ENCODE measurements around the gene KIF26B.

Gene KIF26B

GRCh38 chr1:245245021-245245667, 90.4 kb downstream of the KIF26B start:
- no peak for DNase-seq

- no peak for DNase-seq
Measured at GRCh38 chr1:245246433-245246832, 91.6 kb downstream of the KIF26B start.

DNA sequence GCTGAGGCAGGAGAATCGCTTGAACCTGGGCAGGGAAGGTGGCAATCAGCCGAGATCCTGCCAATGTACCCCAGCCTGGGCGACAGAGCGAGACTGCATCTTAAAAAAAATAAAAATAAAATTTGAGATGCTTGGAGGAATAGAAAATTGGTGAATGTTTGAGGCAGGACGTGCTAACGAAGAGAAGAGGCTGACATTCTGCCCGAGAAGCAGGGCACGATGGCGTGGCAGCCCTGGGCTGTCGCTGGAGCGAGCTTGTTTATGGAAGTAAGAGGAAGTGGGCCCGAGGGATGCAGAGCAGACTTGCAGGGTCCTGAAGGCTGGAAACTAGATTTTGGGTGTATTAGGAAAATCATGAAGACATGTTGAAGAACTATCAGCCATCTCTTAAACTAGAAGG, 92.6 kb downstream of the KIF26B start:
- DNase-seq, result no peak

GRCh38 chr1:245247801-245248200, 93.0 kb downstream of the KIF26B start:
- no peak for DNase-seq

DNA sequence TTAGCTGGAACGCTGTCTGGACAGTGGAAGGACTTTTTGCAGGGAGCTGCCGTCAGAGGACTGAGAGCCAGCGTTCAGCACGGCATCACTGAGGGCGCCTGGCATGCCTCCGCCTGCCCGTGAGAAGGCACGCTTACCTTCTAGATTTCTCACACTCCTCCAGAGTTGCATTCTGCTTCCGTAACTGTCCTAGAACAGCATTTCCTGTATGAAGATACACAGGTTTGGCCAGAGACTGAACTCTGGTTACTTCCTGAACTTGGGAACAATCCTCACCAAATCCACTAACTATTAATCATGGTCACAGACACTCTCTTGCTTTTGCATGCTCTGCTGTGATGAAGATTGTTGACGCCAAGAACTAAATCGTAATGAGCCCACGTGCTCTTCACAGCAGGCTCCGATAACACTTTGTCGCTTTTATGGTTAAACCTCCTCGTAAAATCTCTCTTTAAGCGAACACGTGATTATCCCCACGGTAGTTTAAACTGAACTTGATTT, 93.5 kb downstream of the KIF26B start:
- DNase-seq, result no peak

- no peak for DNase-seq
Measured at GRCh38 chr1:245255783-245256182, 101.0 kb downstream of the KIF26B start.

GRCh38 chr1:245256528-245256927, 101.7 kb downstream of the KIF26B start:
- no peak for DNase-seq

DNA sequence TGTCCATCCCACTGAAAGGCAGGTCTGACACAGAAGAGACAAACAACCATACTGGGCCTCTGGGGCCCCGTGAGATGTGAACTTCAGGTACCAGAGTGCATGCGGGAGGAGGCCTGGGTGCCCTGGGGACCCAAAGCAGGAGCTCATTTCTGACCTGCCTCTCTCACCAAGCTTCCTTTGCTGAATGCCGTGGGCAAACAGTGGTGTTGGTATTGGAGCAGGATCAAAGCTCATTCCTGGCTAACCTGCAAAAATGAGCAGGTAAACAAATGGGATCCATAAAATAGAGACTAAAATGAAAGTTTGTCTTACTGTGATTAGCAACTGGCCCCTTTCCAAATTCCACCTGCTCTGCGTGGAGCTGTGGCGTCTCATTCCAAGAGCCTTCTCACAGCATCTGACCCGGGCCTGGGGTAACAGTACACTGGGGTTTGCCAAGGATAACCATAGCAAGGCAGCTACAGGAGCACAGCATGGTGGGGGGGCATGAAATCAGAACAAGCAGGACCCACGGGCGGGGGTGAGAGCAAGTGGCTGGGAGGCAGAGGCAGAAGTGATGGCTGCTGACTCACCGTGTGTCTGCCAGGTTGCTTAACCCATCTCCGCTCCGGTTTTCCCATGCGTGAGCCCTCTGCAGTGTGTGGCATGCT, 103.6 kb downstream of the KIF26B start:
- DNase-seq, result no peak

- no peak for DNase-seq
Measured at GRCh38 chr1:245260110-245260882, 105.5 kb downstream of the KIF26B start.

GRCh38 chr1:245260883-245261282, 106.1 kb downstream of the KIF26B start:
- no peak for DNase-seq

- DNase-seq, result no peak
Measured at GRCh38 chr1:245261786-245262185, 107.0 kb downstream of the KIF26B start.

GRCh38 chr1:245263529-245264095, 108.8 kb downstream of the KIF26B start:
- DNase-seq, result no peak

GRCh38 chr1:245264226-245264625, 109.4 kb downstream of the KIF26B start:
- no peak for DNase-seq

DNA sequence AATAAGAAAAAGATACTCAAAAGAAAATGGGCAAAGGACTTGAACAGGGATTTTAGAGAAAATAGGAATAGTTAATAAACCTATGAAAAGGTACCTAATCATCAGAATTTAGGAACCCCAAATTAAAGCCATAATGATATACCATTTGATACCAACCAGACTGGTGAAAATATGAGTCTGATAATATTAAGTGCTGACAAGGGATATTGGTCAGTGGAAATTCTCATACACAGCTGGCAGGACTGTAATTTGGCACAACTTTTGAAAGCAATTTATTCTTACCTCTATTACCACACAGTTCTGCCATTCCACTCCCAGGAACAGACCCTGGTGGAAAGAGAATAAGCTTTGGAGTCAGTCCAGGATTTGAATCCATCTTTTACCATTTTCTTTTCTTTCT, 111.3 kb downstream of the KIF26B start:
- DNase-seq, result no peak

DNA sequence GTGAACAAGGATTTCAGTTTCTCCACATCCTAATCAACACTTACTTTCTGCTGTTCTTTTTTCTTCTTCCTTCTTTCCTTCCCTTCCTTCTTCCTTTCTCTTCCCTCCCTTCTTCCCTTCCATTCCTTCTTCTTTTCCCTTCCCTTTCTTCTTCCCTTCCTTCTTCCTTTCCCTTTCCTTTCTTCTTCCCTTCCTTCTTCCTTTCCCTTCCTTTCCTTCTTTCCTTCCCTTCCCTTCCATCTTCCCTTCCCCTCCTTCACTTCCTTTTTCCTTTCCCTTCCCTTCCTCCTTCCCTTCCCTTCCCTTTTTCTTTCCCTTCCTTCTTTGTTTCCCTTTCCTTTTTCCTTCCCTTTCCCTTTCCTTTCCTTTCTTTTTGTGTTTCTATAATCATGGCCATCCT, 115.3 kb downstream of the KIF26B start:
- DNase-seq, result no peak

- no peak for DNase-seq
Measured at GRCh38 chr1:245270972-245271371, 116.2 kb downstream of the KIF26B start.

GRCh38 chr1:245272676-245273075, 117.9 kb downstream of the KIF26B start:
- DNase-seq, result no peak

GRCh38 chr1:245276445-245276844, 121.7 kb downstream of the KIF26B start:
- no peak for DNase-seq

- no peak for DNase-seq
Measured at GRCh38 chr1:245277276-245277675, 122.5 kb downstream of the KIF26B start.

DNA sequence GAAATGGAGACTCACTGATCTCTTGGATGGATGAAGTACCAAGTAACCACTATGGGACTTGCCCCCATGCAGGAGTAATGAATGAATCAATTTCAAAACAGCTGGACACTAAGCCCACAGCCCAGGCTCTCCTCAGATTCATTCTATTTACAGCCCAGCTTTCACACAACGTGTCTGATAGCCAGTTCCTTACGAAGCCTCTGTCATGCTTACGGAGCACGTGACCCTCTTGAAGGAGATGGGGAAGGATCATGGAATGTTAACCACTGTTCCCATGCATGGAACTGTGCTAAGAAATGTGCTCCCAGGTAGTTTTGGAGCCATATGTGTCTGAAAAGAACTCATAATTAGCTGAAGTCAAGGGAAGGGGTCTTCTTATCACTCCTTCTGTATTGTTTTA, 124.1 kb downstream of the KIF26B start:
- DNase-seq, result no peak

- no peak for DNase-seq
Measured at GRCh38 chr1:245279346-245279745, 124.6 kb downstream of the KIF26B start.

GRCh38 chr1:245283001-245283400, 128.2 kb downstream of the KIF26B start:
- no peak for DNase-seq

DNA sequence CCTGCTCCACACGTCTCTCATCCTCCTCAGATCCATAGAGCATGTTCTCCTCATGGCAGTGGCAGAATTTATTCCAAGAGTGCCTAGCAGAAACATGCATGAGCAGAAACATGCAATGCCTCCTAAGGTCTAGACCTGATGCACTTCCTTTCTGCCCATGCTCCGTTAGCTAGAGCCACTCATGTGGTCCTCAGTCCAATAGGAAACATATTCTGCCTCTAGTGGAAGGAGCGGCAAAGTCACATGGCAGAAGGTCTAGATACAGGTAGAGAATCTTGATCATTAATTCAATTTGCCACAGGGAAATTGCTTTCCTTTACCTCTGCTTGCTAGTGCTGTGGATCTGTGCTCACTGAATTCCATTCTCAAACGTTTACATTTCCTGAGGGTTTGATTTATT, 130.4 kb downstream of the KIF26B start:
- DNase-seq, result no peak

- DNase-seq, result no peak
Measured at GRCh38 chr1:245288796-245289195, 134.0 kb downstream of the KIF26B start.
